Adrenal gland (tissue), 12 donors: ENCODE results near the gene PWWP2B. TPM values are rescaled to one million over a fixed set of nuclear protein-coding genes. Genes with fewer than 3 reads are reported as not detected.

Experiments
- DNase-seq, 7 donors: peaks; one replicate each; pipeline ENCODE4 v3.0.0-alpha.2; 2019 to 2020
- H3K27ac ChIP-seq, 5 donors: fragments of 200-600 bp; sonication (generic) in 4 of 5; 1 replicate in 3 of 5; 2 replicates in 2 of 5; pipeline versions ENCODE4 v1.5.1 to v1.8.0; 2016 to 2020; ENCODE audit warnings: mild to moderate bottlenecking in 1 of 5
- H3K27me3 ChIP-seq: fragments of 200-600 bp; 2 replicates; pipeline ENCODE4 v1.8.0; 2021
- H3K36me3 ChIP-seq, 2 donors: fragments of 200-600 bp; replicated peaks in 1 of 2; 1 replicate in 1 of 2; 2 replicates in 1 of 2; pipeline versions ENCODE4 v1.5.1 to v1.8.0; 2018 to 2022
- H3K4me1 ChIP-seq, 2 donors: fragments of 200-600 bp; replicated peaks in 1 of 2; 1 replicate in 1 of 2; 2 replicates in 1 of 2; pipeline versions ENCODE4 v1.5.1 to v1.8.0; 2018 to 2021
- H3K4me3 ChIP-seq, 4 donors: fragments of 200-600 bp; sonication (generic) in 3 of 4; one replicate each; pipeline ENCODE4 v1.5.1; 2016 to 2018
- H3K9me3 ChIP-seq, 3 donors: fragments of 200-600 bp; sonication (generic) in 1 of 3; replicated peaks in 1 of 3; 1 replicate in 2 of 3; 2 replicates in 1 of 3; pipeline versions ENCODE4 v1.5.1 to v1.8.0; 2016 to 2021
- CTCF ChIP-seq, 6 experiments: fragments of 450-650 bp in 4 of 6; fragments of 200-600 bp in 2 of 6; sonication (generic) in 1 of 6; IDR thresholded peaks; 1 replicate in 5 of 6; 2 replicates in 1 of 6; pipeline versions ENCODE4 v1.5.1 to v1.8.0; 2016 to 2021; ENCODE audit warnings: antibody characterized with exemption in 6 of 6, mild to moderate bottlenecking in 2 of 6, moderate library complexity in 1 of 6
- POLR2A ChIP-seq, 2 donors: fragments of 450-650 bp; IDR thresholded peaks; one replicate each; pipeline ENCODE4 v1.6.1; 2017; ENCODE audit warnings: antibody characterized with exemption in 2 of 2, mild to moderate bottlenecking in 2 of 2, moderate library complexity in 1 of 2
- WGBS, 4 donors: extraction: QIAGEN DNeasy Blood & Tissue Kit in 2 of 4; methylation state at CpG; one replicate each; pipeline versions ENCODE4 v1.1.5 to v1.1.7; 2013 to 2017; 5-methylcytosine and 5-hydroxymethylcytosine counted together
- intact Hi-C, 2 donors: fragments of 100-400 bp; cut with DNase I; formaldehyde crosslinking; loops; one replicate each; pipeline versions ENCODE4 v1.14.1 to v1.15.0; 2022 to 2023
- polyA plus RNA-seq, 3 donors: library from polyadenylated mRNA; stranded (reverse); fragments of 200-250 nt in 2 of 3; fragments of 350-450 nt in 1 of 3; fragmentation: Illumina TruSeq in 1 of 3; extraction: RNeasy Lipid Tissue Mini Kit (QIAGEN cat#74804) in 1 of 3; gene quantifications; one replicate each; pipeline ENCODE4 v1.2.3, GENCODE V29; 2013 to 2014
- total RNA-seq, 9 donors: library from RNA; depleted of rRNA in 4 of 9; stranded (reverse); fragments of >200 nt in 4 of 9; fragments of 120-200 nt in 1 of 9; fragmentation: NEBNext Ultra II Directional in 1 of 9; extraction: Animal tissue kit (Norgen Biotek cat#: 25700) in 1 of 9; gene quantifications; one replicate each; pipeline versions ENCODE4 v1.1.0 to v1.2.4, GENCODE V29; 2013 to 2023
- donor health status: healthy with polysubstance abuse.
- donor health status: Bipolar disorder and iron deficiency.
- donor health status: DM: yes; HTN: yes; CAD: no.
- donor health status: DM: no; HTN: no; CAD: no.
- donor health status: DM: no; HTN: no; CAD: no.
- donor health status: DM: yes; HTN: yes; CAD: no.

The PWWP2B gene
- total and polyA plus RNA-seq, 12 donors: 3.4 to 75.3 (median 40.7) TPM

GRCh38 chr10:132349766-132350165, 47.2 kb upstream of the PWWP2B start:
- WGBS, 4 donors: 77 to 93% (median 88%) methylated on average over 5 to 6 of the region's 6 CpGs
- Histone ChIP-seq H3K4me1 (no peaks in the 10 kb centered on the region), H3K36me3 (peaks cover 0 to 12% of the 10 kb centered on the region in 2 donors), H3K9me3 (no peaks in the 10 kb centered on the region), H3K27me3 (no peaks in the 10 kb centered on the region), H3K4me3 (no peak overlapping the region), H3K27ac (no peak overlapping the region)
- intact Hi-C loops: loop anchor here (2.0 to 5.0 kb wide), 3 partner anchors 47 to 127 kb away; no protein-coding TSS in a partner anchor
- TF ChIP-seq POLR2A (IDR thresholded peaks at IDR 0.05) (no peak), CTCF (IDR thresholded peaks at IDR 0.05) (no peak)
- no peak for DNase-seq

DNA sequence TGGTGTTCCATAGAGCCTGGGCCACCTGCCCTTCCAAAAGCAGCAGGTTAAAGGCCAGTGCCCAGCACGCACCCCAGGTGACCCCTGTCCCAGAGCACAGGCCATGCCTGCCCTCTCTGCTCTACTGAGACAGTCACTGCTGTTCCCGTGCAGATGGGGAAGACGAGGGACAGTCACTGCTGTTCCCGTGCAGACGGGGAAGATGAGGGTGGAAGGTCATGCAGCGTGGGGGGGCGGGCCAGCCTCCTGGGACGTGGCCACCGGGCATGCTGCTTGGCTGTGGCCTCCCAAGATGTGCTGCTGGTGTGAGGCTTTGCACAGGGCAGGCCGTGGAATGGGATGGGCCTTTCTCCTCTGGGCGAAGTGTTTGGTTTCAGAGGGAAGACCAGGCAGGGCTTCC, 46.6 kb upstream of the PWWP2B start:
- Histone ChIP-seq H3K4me1 (no peaks in the 10 kb centered on the region), H3K27ac (no peak overlapping the region), H3K4me3 (no peak overlapping the region), H3K27me3 (no peaks in the 10 kb centered on the region), H3K9me3 (no peaks in the 10 kb centered on the region), H3K36me3 (peaks cover 0 to 6% of the 10 kb centered on the region in 2 donors)
- 70 to 81% (median 76%) methylated on average over 10 to 11 of the region's 11 CpGs for WGBS, 4 donors
- no peak for DNase-seq
- no peak for TF ChIP-seq POLR2A (IDR thresholded peaks at IDR 0.05)
- no peak for TF ChIP-seq CTCF (IDR thresholded peaks at IDR 0.05)
- intact Hi-C loops: loop anchor here (2.0 to 5.0 kb wide), 3 partner anchors 48 to 128 kb away; no protein-coding TSS in a partner anchor

DNA sequence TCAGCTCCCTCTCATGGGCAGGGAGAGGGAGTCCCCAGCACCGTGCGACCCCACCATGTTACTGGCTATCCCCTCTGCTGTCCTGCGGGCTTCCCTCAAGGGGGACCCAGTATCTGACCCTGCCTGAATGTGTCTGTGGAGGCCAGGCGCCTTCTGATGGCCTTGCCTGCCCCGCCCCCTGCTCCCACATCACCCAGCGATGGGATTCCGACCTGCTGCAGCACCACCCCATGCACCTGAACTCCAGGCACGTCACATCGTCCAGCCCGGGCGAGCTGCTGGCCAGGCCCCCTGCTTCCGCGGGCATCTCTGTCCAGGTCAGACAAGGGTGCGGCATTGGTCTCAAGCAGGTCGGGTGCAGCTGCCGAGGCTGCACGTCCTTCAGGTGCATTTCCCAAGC, 46.1 kb upstream of the PWWP2B start:
- H3K27ac ChIP-seq: no peak overlapping the region
- H3K4me1 ChIP-seq: no peaks in the 10 kb centered on the region
- TF ChIP-seq POLR2A (IDR thresholded peaks at IDR 0.05) (no peak), CTCF (IDR thresholded peaks at IDR 0.05) (no peak)
- H3K9me3 ChIP-seq: no peaks in the 10 kb centered on the region
- H3K4me3 ChIP-seq: no peak overlapping the region
- no peaks in the 10 kb centered on the region for H3K27me3 ChIP-seq
- intact Hi-C loops: loop anchor here (2.0 to 5.0 kb wide), 3 partner anchors 49 to 129 kb away; no protein-coding TSS in a partner anchor
- peaks cover 0 to 6% of the 10 kb centered on the region in 2 donors for H3K36me3 ChIP-seq
- WGBS, 4 donors: 94 to 97% (median 95%) methylated on average over 10 to 17 of the region's 17 CpGs
- DNase-seq: no peak

DNA sequence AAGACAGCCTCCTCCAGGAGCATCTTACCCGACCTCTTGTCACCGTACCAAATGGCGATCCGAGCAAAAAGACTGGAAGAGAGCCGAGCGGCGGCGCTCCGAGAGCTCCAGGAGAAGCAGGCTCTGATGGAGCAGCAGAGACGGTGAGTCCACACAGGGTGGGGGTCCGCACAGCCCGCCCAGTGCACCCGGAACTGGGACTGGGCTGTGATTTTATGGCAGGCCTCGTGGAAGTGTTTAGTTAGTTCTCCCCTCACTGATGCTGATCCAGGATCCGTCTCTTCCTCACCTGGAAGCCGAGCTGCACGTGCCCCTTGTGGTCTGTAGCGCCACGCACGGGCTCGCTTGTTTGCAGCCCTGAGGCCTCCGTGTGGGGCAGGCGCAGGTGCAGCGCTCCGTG, 45.4 kb upstream of the PWWP2B start:
- intact Hi-C loops: loop anchor here (2.0 to 5.0 kb wide), 3 partner anchors 49 to 129 kb away; no protein-coding TSS in a partner anchor
- 86 to 92% (median 88%) methylated on average over 17 to 25 of the region's 25 CpGs for WGBS, 4 donors

More for the DNA sequence above, 45.4 kb upstream of the PWWP2B start:
- Histone ChIP-seq H3K36me3 (peaks cover 0 to 6% of the 10 kb centered on the region in 2 donors), H3K9me3 (no peaks in the 10 kb centered on the region), H3K4me3 (no peak overlapping the region), H3K27me3 (no peaks in the 10 kb centered on the region), H3K27ac (no peak overlapping the region), H3K4me1 (no peaks in the 10 kb centered on the region)
- DNase-seq: no peak
- no peak for TF ChIP-seq CTCF (IDR thresholded peaks at IDR 0.05)
- TF ChIP-seq POLR2A (IDR thresholded peaks at IDR 0.05): no peak
